ENCODE data around the gene OR8B2.
"Not testable (repeated sequence)": the region's sequence is repeated elsewhere in the genome, so short reads cannot be mapped to it uniquely, and the experiment has no call there.

The OR8B2 gene

DNA sequence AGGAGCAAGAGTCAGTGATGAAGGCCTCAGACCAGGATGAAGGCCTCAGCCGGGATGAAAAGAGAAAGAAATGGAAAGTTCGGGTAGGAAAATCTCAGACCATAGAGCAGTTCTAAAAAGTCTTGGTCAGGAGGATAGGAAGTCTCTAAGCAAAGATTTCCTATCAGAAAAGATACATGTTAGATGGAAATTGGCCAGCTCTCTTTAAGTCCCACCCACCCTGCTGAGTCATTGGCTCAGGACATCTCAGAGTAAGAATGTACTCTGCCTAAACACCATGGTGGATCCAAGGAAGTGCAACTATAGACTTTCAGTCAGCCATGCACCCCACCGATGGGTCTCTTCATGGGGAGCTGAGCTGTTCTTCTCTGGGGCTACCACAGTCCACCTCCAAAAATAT is 10.1 kb upstream of the OR8B2 start:
- Histone ChIP-seq H3K9me3 (ENCODE audit: control insufficient read depth, insufficient read depth, low read length) (no peaks in the 10 kb centered on the region), H3K27ac (ENCODE audit: low read length) (no peak overlapping the region), H3K27me3 (ENCODE audit: control insufficient read depth, insufficient read depth, low read length) (no peaks in the 10 kb centered on the region), H3K4me3 (ENCODE audit: low read length) (no peak overlapping the region), H3K36me3 (ENCODE audit: control insufficient read depth, insufficient read depth, low read length) (no peaks in the 10 kb centered on the region), H3K4me1 (ENCODE audit: control insufficient read depth, insufficient read depth, low read length) (no peaks in the 10 kb centered on the region)
- no peak for DNase-seq (ENCODE audit: low read depth, low spot score)
- no CpG with 5 or more reads among the region's 3 CpGs for WGBS (ENCODE audit: insufficient coverage, insufficient read length)

DNA sequence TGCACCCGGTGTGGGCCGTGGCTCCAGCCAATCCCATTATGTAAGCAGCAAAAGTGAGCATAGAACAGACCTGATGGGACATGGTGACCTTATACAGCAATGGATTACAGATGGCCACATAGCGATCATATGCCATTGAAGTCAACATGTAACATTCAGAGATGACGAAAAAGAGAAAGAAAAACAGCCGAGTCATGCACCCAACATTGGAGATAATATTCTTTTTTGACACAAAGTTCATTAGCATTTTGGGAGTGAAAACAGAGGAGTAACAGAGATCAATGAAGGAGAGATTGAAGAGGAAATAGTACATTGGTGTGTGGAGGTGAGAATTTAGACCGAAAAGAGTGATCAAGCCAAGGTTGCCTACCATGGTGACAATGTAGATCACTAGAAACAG is 1.4 kb downstream of the OR8B2 start:
- not testable (repeated sequence) for H3K27ac ChIP-seq (ENCODE audit: low read length); H3K9me3 ChIP-seq (ENCODE audit: control insufficient read depth, insufficient read depth, low read length); H3K36me3 ChIP-seq (ENCODE audit: control insufficient read depth, insufficient read depth, low read length); H3K4me3 ChIP-seq (ENCODE audit: low read length); H3K4me1 ChIP-seq (ENCODE audit: control insufficient read depth, insufficient read depth, low read length); DNase-seq (ENCODE audit: low read depth, low spot score); H3K27me3 ChIP-seq (ENCODE audit: control insufficient read depth, insufficient read depth, low read length)
- WGBS (ENCODE audit: insufficient coverage, insufficient read length), result no CpG with 5 or more reads among the region's 6 CpGs

DNA sequence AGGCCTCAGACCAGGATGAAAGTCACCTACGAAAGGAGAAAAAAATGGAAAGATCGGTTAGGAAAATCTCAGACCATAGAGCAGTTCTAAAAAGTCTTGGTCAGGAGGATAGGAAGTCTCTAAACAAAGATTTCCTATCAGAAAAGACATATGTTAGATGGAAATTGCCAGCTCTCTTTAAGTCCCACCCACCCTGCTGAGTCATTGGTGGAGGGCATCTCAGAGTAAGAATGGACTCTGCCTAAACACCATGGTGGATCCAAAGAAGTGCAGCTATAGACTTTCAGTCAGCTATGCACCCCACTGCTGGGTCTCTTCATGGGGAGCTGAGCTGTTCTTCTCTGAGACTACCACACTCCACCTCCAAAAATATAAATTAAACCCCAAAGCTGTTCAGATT is 3.7 kb downstream of the OR8B2 start:
- no peak for DNase-seq (ENCODE audit: low read depth, low spot score)
- WGBS (ENCODE audit: insufficient coverage, insufficient read length), result no CpG with 5 or more reads among the region's 2 CpGs
- Histone ChIP-seq H3K36me3 (ENCODE audit: control insufficient read depth, insufficient read depth, low read length) (no peaks in the 10 kb centered on the region), H3K27ac (ENCODE audit: low read length) (no peak overlapping the region), H3K4me1 (ENCODE audit: control insufficient read depth, insufficient read depth, low read length) (no peaks in the 10 kb centered on the region), H3K4me3 (ENCODE audit: low read length) (no peak overlapping the region), H3K27me3 (ENCODE audit: control insufficient read depth, insufficient read depth, low read length) (no peaks in the 10 kb centered on the region), H3K9me3 (ENCODE audit: control insufficient read depth, insufficient read depth, low read length) (no peaks in the 10 kb centered on the region)

DNA sequence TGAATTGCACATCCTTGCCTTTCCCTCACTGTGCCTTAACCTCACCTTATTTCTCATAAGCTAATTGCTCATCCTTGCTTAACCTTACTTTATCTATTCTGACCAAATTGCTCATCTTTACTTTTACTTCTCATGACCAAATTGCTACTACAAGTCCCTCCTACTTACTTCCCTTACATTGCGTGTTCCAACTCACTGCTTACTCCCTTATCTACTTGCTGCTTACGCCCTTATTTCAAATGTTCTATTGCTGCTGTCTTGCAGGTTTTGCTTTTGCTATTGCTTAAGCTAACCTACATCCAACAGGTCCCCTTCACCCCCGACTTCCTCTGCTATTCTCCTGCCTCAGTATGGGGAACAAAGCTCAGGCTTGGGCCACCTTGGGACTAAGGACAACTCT is 8.0 kb downstream of the OR8B2 start:
- Histone ChIP-seq H3K27me3 (ENCODE audit: control insufficient read depth, insufficient read depth, low read length) (no peaks in the 10 kb centered on the region), H3K4me3 (ENCODE audit: low read length) (no peak overlapping the region), H3K4me1 (ENCODE audit: control insufficient read depth, insufficient read depth, low read length) (no peaks in the 10 kb centered on the region), H3K9me3 (ENCODE audit: control insufficient read depth, insufficient read depth, low read length) (no peaks in the 10 kb centered on the region), H3K27ac (ENCODE audit: low read length) (no peak overlapping the region), H3K36me3 (ENCODE audit: control insufficient read depth, insufficient read depth, low read length) (no peaks in the 10 kb centered on the region)
- WGBS (ENCODE audit: insufficient coverage, insufficient read length), result no CpG with 5 or more reads among the region's 3 CpGs
- no peak for DNase-seq (ENCODE audit: low read depth, low spot score)

DNA sequence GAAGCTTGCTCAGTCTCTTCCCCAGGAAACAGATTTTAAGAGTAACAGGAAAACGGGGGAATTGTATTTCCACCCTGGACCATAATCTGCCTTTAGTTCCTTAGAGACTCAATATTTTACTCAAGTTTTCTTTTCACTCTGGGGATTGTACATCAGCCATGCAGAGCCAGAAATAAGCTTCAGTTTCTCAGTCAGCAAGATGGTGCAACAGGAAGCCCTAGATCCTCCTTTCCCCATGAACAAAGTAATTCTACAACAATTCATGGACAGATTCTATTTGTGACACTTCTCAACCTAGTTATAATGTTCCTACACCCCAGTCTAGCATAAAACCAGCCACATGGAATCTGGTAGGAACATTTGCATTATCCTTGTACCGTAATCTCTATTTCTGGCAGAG is 24.7 kb downstream of the OR8B2 start:
- DNase-seq (ENCODE audit: low read depth, low spot score), result no peak
- Histone ChIP-seq H3K4me3 (ENCODE audit: low read length) (no peak overlapping the region), H3K27ac (ENCODE audit: low read length) (no peak overlapping the region), H3K27me3 (ENCODE audit: control insufficient read depth, insufficient read depth, low read length) (no peaks in the 10 kb centered on the region), H3K36me3 (ENCODE audit: control insufficient read depth, insufficient read depth, low read length) (no peaks in the 10 kb centered on the region), H3K4me1 (ENCODE audit: control insufficient read depth, insufficient read depth, low read length) (no peaks in the 10 kb centered on the region), H3K9me3 (ENCODE audit: control insufficient read depth, insufficient read depth, low read length) (no peaks in the 10 kb centered on the region)
- no CpG with 5 or more reads among the region's 2 CpGs for WGBS (ENCODE audit: insufficient coverage, insufficient read length)

DNA sequence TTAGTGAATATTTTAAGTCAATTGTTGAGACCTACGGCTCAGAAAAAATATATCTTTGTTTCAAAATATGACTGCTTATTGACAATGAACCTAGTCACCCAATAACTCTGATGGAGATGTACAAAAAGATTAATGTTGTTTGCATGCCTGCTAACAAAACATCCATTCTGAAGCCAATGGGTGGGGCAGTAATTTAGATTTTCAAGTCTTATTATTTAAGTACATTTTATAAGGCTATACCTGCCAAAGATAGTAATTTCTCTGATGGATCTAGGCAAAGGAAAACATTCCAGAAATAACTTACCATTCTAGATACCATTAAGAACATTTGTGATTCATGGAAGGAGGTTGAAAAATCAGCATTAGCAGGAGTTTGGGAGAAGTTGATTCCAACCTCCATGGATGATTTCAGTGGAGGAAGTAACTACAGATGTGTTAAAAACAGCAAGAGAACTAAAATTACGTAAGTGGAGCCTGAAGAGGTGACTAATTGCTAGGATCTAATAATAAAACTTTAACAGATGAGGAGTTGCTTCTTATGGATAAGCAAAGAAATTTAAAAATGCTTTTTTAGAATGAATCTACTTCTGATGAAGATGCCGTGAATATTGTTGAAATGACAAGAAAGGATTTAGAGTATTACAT is 37.9 kb downstream of the OR8B2 start:
- no peaks in the 10 kb centered on the region for H3K4me1 ChIP-seq (ENCODE audit: control insufficient read depth, insufficient read depth, low read length)
- H3K9me3 ChIP-seq (ENCODE audit: control insufficient read depth, insufficient read depth, low read length), result no peaks in the 10 kb centered on the region
- H3K36me3 ChIP-seq (ENCODE audit: control insufficient read depth, insufficient read depth, low read length), result no peaks in the 10 kb centered on the region
- no peak overlapping the region for H3K4me3 ChIP-seq (ENCODE audit: low read length)
- H3K27me3 ChIP-seq (ENCODE audit: control insufficient read depth, insufficient read depth, low read length), result no peaks in the 10 kb centered on the region
- no CpG with 5 or more reads among the region's 3 CpGs for WGBS (ENCODE audit: insufficient coverage, insufficient read length)
- H3K27ac ChIP-seq (ENCODE audit: low read length), result no peak overlapping the region
- DNase-seq (ENCODE audit: low read depth, low spot score), result no peak

DNA sequence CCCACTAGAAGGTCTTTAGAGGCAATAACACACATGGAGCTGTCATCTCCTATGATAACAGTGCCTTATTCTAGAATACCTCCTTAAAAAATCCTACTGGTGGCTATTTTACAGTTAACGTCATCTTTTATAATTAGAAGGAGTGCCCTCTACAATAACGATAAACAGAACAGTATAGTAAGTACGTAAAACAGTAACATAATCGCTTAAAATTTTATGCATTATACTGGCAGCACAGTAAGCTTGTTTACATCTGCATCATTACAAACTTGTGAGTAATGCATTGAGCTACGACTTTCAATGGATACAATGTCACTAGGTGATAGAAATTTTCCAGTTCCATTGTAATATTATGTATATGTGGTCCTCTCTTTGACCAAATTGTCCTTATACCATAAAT is 40.0 kb downstream of the OR8B2 start:
- no CpG with 5 or more reads among the region's 5 CpGs for WGBS (ENCODE audit: insufficient coverage, insufficient read length)
- H3K4me1 ChIP-seq (ENCODE audit: control insufficient read depth, insufficient read depth, low read length), result no peaks in the 10 kb centered on the region
- no peak overlapping the region for H3K27ac ChIP-seq (ENCODE audit: low read length)
- H3K27me3 ChIP-seq (ENCODE audit: control insufficient read depth, insufficient read depth, low read length), result no peaks in the 10 kb centered on the region
- H3K36me3 ChIP-seq (ENCODE audit: control insufficient read depth, insufficient read depth, low read length), result no peaks in the 10 kb centered on the region
- H3K4me3 ChIP-seq (ENCODE audit: low read length), result no peak overlapping the region
- no peaks in the 10 kb centered on the region for H3K9me3 ChIP-seq (ENCODE audit: control insufficient read depth, insufficient read depth, low read length)
- no peak for DNase-seq (ENCODE audit: low read depth, low spot score)

DNA sequence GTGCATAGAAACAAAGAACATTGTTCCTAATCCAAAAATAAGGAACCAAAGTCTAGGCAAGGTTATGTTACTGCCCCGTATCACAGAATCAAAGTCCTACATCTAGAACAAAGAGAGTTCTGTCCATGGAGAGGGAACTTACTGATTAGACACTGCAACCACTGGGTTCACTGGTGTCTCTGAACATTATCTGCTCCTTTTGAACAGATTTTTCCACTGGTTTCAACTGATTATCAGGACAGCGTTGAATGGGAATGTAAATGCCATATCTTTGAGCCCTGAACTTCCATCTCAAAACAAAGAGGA is 44.2 kb downstream of the OR8B2 start:
- DNase-seq (ENCODE audit: low read depth, low spot score), result no peak
- Histone ChIP-seq H3K27ac (ENCODE audit: low read length) (no peak overlapping the region), H3K27me3 (ENCODE audit: control insufficient read depth, insufficient read depth, low read length) (no peaks in the 10 kb centered on the region), H3K9me3 (ENCODE audit: control insufficient read depth, insufficient read depth, low read length) (no peaks in the 10 kb centered on the region), H3K4me1 (ENCODE audit: control insufficient read depth, insufficient read depth, low read length) (no peaks in the 10 kb centered on the region), H3K36me3 (ENCODE audit: control insufficient read depth, insufficient read depth, low read length) (no peaks in the 10 kb centered on the region), H3K4me3 (ENCODE audit: low read length) (no peak overlapping the region)
- WGBS (ENCODE audit: insufficient coverage, insufficient read length), result no CpG with 5 or more reads among the region's 2 CpGs

DNA sequence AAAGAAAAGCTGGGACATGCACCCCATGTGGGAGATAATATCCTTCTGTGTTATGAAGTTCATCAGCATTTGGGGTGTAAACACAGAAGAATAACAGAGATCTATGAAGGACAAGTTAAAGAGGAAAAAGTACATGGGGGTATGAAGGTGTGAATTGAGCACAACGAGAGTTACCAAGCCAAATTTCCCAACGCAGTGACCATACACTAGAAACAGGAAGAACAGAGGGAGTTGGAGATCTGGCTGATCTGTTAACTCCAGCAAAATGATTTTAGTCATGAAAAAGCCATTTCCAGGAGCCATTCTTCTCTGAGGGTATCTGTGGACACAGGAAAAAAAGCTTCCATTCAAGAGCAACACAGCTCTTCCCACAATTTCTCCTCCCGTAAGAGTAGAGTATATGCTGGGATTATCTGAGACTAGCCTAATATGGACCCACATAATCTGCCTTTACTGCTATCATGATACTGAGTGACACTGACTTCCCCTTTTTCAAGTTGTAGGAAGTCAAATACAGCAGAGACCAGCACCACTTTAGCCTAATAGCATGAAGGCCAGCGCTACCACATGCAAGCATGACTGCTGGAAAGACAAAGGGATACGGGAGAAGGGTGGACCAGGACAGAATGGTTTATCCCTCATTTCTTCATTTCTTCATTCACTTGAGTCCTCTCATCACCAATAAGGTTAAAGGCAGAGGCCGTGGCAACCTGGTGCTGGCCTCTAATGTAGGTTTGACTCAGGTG is 44.7 kb downstream of the OR8B2 start:
- no CpG with 5 or more reads among the region's 6 CpGs for WGBS (ENCODE audit: insufficient coverage, insufficient read length)
- Histone ChIP-seq H3K36me3 (ENCODE audit: control insufficient read depth, insufficient read depth, low read length) (no peaks in the 10 kb centered on the region), H3K27me3 (ENCODE audit: control insufficient read depth, insufficient read depth, low read length) (no peaks in the 10 kb centered on the region), H3K4me1 (ENCODE audit: control insufficient read depth, insufficient read depth, low read length) (no peaks in the 10 kb centered on the region), H3K27ac (ENCODE audit: low read length) (no peak overlapping the region), H3K4me3 (ENCODE audit: low read length) (no peak overlapping the region), H3K9me3 (ENCODE audit: control insufficient read depth, insufficient read depth, low read length) (no peaks in the 10 kb centered on the region)
- no peak for DNase-seq (ENCODE audit: low read depth, low spot score)

All from iPS DF 6.9 (cell line).